AG09309 (cell line): ENCODE results near the gene OR6S1.
A peak's percentile ranks its signal among the peaks of the same experiment; 100 is the strongest.
"Not testable (repeated sequence)": the region's sequence is repeated elsewhere in the genome, so short reads cannot be mapped to it uniquely, and the experiment has no call there.

Source experiments
- DNase-seq: peaks from one replicate; pipeline ENCODE4 v3.0.0-alpha.2; 2010; ENCODE audit warnings: low read depth
- H3K4me3 ChIP-seq: 2 replicates; pipeline ENCODE4 v1.5.1; 2011; ENCODE audit warnings: mild to moderate bottlenecking, low read depth, low read length, moderate library complexity; ENCODE audit not compliant: control insufficient read depth
- TF ChIP-seq, protein P1 (sequence below): IDR thresholded peaks from 2 replicates; pipeline ENCODE4 v1.5.1; 2011; ENCODE audit warnings: mild to moderate bottlenecking, low read depth, low read length, inconsistent platforms; ENCODE audit not compliant: insufficient read depth, control insufficient read depth; ENCODE audit errors: missing control alignments

Gene OR6S1

GRCh38 chr14:20668969-20669368 is 27.5 kb upstream of the OR6S1 start:
- no peak for DNase-seq
- TF ChIP-seq, protein P1, sequence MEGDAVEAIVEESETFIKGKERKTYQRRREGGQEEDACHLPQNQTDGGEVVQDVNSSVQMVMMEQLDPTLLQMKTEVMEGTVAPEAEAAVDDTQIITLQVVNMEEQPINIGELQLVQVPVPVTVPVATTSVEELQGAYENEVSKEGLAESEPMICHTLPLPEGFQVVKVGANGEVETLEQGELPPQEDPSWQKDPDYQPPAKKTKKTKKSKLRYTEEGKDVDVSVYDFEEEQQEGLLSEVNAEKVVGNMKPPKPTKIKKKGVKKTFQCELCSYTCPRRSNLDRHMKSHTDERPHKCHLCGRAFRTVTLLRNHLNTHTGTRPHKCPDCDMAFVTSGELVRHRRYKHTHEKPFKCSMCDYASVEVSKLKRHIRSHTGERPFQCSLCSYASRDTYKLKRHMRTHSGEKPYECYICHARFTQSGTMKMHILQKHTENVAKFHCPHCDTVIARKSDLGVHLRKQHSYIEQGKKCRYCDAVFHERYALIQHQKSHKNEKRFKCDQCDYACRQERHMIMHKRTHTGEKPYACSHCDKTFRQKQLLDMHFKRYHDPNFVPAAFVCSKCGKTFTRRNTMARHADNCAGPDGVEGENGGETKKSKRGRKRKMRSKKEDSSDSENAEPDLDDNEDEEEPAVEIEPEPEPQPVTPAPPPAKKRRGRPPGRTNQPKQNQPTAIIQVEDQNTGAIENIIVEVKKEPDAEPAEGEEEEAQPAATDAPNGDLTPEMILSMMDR = no peak

DNA sequence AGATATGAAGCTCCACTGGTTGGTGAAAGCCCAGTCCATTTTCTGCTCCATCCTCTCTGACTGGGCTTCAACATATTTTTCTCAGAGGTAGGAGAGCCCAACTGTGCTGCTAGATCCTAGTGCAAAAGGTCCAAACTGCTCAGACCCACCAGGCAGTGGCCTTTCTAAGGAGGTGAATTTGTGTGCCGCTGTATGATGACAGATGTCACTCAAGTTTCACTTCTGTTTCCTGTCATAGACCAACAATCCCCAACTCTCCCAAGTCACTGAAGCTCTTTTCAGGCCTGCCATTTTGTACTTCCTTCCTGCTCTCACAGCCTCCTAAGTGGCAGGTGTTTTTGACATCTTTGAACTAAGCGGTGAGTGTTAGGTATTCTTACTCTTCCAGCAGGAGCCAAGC is 26.5 kb upstream of the OR6S1 start:
- DNase-seq = no peak
- no peak overlapping the region for H3K4me3 ChIP-seq
- TF ChIP-seq, protein P1 = no peak

More at GRCh38 chr14:20668969-20669368, 27.5 kb upstream of the OR6S1 start:
- H3K4me3 ChIP-seq = no peak overlapping the region

DNA sequence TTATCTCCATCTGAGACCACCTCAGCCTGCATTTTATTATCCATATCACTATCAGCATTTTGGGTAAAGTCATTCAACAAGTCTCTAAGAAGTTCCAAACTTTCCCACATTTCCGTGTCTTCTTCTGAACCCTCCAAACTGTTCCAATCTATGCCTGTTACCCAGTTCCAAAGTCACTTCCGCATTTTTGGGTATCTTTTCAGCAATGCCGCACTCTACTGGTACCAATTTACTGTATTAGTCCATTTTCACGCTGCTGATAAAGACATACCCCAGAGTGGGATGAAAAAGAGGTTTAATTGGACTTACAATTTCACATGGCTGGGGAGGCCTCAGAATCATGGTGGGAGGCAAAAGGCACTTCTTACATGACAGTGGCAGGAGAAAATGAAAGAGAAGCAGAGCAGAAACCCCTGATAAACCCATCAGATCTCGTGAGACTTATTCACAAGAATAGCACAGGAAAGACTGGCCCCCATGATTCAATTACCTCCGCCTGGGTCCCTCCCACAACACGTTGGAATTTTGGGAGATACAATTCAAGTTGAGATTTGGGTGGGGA is 25.0 kb upstream of the OR6S1 start:
- not testable (repeated sequence) for H3K4me3 ChIP-seq

GRCh38 chr14:20662968-20663732 is 21.7 kb upstream of the OR6S1 start:
- H3K4me3 ChIP-seq = no peak overlapping the region
- peak; percentile 16 for DNase-seq
- TF ChIP-seq, protein P1 = peak; percentile 39

More for the DNA sequence above, 25.0 kb upstream of the OR6S1 start:
- DNase-seq = not testable (repeated sequence)

- TF ChIP-seq, protein P1 = no peak
- DNase-seq = no peak
- H3K4me3 ChIP-seq = no peak overlapping the region
Measured at GRCh38 chr14:20661197-20661596, 19.7 kb upstream of the OR6S1 start.

DNA sequence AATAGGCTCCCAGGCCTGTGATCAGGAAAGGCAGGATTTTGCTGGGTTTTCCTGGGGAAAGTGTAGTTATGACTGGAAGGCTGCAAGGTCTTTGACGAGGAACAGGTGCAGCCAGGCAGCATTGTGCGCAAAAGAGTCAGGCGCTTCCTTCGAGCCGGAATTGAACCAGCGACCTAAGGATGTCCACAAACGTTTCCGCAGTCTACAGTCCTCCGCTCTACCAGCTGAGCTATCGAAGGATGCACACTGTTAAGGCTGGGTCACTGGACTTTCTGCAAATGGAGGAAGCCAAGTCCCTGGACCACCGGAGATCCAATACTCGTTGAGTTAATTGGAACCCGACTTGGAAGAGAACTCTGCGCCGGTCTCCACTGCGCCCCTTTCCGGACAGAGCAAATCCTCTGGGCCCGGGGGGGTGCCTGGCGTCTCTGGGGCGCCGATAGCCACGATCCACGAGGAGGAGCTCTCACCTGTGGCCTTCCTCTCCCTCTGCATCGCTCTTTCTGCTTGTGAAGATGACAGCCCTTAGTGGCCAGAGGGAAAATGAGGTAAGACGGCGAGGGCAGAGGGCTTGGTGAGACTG is 18.4 kb upstream of the OR6S1 start:
- TF ChIP-seq, protein P1 = no peak
- no peak overlapping the region for H3K4me3 ChIP-seq
- no peak for DNase-seq

DNA sequence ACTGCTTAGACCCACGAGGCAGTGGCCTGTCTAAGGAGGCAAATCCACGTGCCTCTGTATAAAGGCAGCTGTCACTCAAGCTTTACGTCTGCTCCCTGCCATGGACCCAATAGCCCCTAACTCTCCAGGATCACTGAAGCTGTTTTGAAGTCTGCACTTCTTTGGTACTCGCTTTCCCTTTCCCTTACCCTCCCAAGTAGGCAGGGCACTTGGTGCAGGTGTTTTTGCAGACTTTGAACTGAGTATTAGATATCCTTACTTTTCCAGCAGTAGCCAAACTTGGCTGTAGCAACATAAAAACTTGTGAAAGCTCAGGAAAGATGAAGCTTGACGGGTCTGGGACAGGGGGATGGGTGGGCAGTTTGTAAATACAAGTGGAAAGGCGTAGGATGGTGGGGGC is 17.8 kb upstream of the OR6S1 start:
- DNase-seq = no peak
- H3K4me3 ChIP-seq = no peak overlapping the region
- TF ChIP-seq, protein P1 = no peak
